ENCODE measurements around the gene JAK2.

The JAK2 gene

GRCh38 chr9:4997631-4998030 lies 12.6 kb downstream of the JAK2 start:
- peaks cover 3% of the 10 kb centered on the region for H3K36me3 ChIP-seq (ENCODE audit: control insufficient read depth, insufficient read depth, low read length)
- no peak overlapping the region for H3K4me3 ChIP-seq (replicated peaks; ENCODE audit: low read depth, low read length)
- no peak for TF ChIP-seq CTCF (IDR thresholded peaks at IDR 0.05; ENCODE audit: insufficient read depth, low read length, poor library complexity, severe bottlenecking)
- no peaks in the 10 kb centered on the region for H3K27me3 ChIP-seq (replicated peaks; ENCODE audit: control insufficient read depth, insufficient read depth, low read length)
- no peak for DNase-seq (ENCODE audit: extremely low read depth, insufficient read length)

- H3K36me3 ChIP-seq (ENCODE audit: control insufficient read depth, insufficient read depth, low read length), result no peaks in the 10 kb centered on the region
- no peak for TF ChIP-seq CTCF (IDR thresholded peaks at IDR 0.05; ENCODE audit: insufficient read depth, low read length, poor library complexity, severe bottlenecking)
- no peaks in the 10 kb centered on the region for H3K27me3 ChIP-seq (replicated peaks; ENCODE audit: control insufficient read depth, insufficient read depth, low read length)
- no peak overlapping the region for H3K4me3 ChIP-seq (replicated peaks; ENCODE audit: low read depth, low read length)
- no peak for DNase-seq (ENCODE audit: extremely low read depth, insufficient read length)
Observed at GRCh38 chr9:5002811-5003210, 17.7 kb downstream of the JAK2 start.

- Histone ChIP-seq H3K36me3 (ENCODE audit: control insufficient read depth, insufficient read depth, low read length) (no peaks in the 10 kb centered on the region), H3K27me3 (replicated peaks; ENCODE audit: control insufficient read depth, insufficient read depth, low read length) (no peaks in the 10 kb centered on the region), H3K4me3 (replicated peaks; ENCODE audit: low read depth, low read length) (no peak overlapping the region)
- no peak for DNase-seq (ENCODE audit: extremely low read depth, insufficient read length)
- TF ChIP-seq CTCF (IDR thresholded peaks at IDR 0.05; ENCODE audit: insufficient read depth, low read length, poor library complexity, severe bottlenecking), result no peak
Observed at GRCh38 chr9:5004481-5004880, 19.4 kb downstream of the JAK2 start.

GRCh38 chr9:5008202-5008601 lies 23.1 kb downstream of the JAK2 start:
- no peaks in the 10 kb centered on the region for H3K27me3 ChIP-seq (replicated peaks; ENCODE audit: control insufficient read depth, insufficient read depth, low read length)
- H3K36me3 ChIP-seq (ENCODE audit: control insufficient read depth, insufficient read depth, low read length), result no peaks in the 10 kb centered on the region
- no peak for TF ChIP-seq CTCF (IDR thresholded peaks at IDR 0.05; ENCODE audit: insufficient read depth, low read length, poor library complexity, severe bottlenecking)
- no peak overlapping the region for H3K4me3 ChIP-seq (replicated peaks; ENCODE audit: low read depth, low read length)
- no peak for DNase-seq (ENCODE audit: extremely low read depth, insufficient read length)

GRCh38 chr9:5013374-5013773 lies 28.3 kb downstream of the JAK2 start:
- H3K27me3 ChIP-seq (replicated peaks; ENCODE audit: control insufficient read depth, insufficient read depth, low read length), result no peaks in the 10 kb centered on the region
- DNase-seq (ENCODE audit: extremely low read depth, insufficient read length), result no peak
- no peak for TF ChIP-seq CTCF (IDR thresholded peaks at IDR 0.05; ENCODE audit: insufficient read depth, low read length, poor library complexity, severe bottlenecking)
- no peak overlapping the region for H3K4me3 ChIP-seq (replicated peaks; ENCODE audit: low read depth, low read length)
- H3K36me3 ChIP-seq (ENCODE audit: control insufficient read depth, insufficient read depth, low read length), result no peaks in the 10 kb centered on the region

- Histone ChIP-seq H3K4me3 (replicated peaks; ENCODE audit: low read depth, low read length) (no peak overlapping the region), H3K36me3 (ENCODE audit: control insufficient read depth, insufficient read depth, low read length) (peaks cover 1% of the 10 kb centered on the region), H3K27me3 (replicated peaks; ENCODE audit: control insufficient read depth, insufficient read depth, low read length) (no peaks in the 10 kb centered on the region)
- no peak for DNase-seq (ENCODE audit: extremely low read depth, insufficient read length)
- no peak for TF ChIP-seq CTCF (IDR thresholded peaks at IDR 0.05; ENCODE audit: insufficient read depth, low read length, poor library complexity, severe bottlenecking)
Observed at GRCh38 chr9:5015934-5016333, 30.9 kb downstream of the JAK2 start.

Data from GM06990 (cell line).